Epithelial cell of proximal tubule (primary cell): ENCODE measurements around the gene COQ9. TPM values are rescaled to one million over a fixed set of nuclear protein-coding genes. Genes with fewer than 3 reads are reported as not detected.

Experiments
- DNase-seq: peaks from one replicate; pipeline ENCODE4 v3.0.0-alpha.2; 2011; ENCODE audit warnings: low read depth
- H3K4me3 ChIP-seq: 2 replicates; pipeline ENCODE4 v1.5.1; 2011; ENCODE audit warnings: low read depth, mild to moderate bottlenecking, low read length
- total RNA-seq: library from RNA; depleted of rRNA; stranded (reverse); fragments of >200 nt; gene quantifications from 2 replicates; pipeline ENCODE4 v1.2.3, GENCODE V29; 2015
- TF ChIP-seq, protein P1 (sequence below): conservative IDR thresholded peaks from 2 replicates; pipeline ENCODE4 v1.5.1; 2012; ENCODE audit warnings: low read depth, mild to moderate bottlenecking, low read length

COQ9 gene
- total RNA-seq, 1 donor from 2014 or later, result 40.0 TPM

GRCh38 chr16:57444711-57445110 lies 2.6 kb upstream of the COQ9 start:
- no peak for DNase-seq
- TF ChIP-seq, protein P1, sequence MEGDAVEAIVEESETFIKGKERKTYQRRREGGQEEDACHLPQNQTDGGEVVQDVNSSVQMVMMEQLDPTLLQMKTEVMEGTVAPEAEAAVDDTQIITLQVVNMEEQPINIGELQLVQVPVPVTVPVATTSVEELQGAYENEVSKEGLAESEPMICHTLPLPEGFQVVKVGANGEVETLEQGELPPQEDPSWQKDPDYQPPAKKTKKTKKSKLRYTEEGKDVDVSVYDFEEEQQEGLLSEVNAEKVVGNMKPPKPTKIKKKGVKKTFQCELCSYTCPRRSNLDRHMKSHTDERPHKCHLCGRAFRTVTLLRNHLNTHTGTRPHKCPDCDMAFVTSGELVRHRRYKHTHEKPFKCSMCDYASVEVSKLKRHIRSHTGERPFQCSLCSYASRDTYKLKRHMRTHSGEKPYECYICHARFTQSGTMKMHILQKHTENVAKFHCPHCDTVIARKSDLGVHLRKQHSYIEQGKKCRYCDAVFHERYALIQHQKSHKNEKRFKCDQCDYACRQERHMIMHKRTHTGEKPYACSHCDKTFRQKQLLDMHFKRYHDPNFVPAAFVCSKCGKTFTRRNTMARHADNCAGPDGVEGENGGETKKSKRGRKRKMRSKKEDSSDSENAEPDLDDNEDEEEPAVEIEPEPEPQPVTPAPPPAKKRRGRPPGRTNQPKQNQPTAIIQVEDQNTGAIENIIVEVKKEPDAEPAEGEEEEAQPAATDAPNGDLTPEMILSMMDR, result no peak
- no peak overlapping the region for H3K4me3 ChIP-seq

- no peak for DNase-seq
- TF ChIP-seq, protein P1, result no peak
- no peak overlapping the region for H3K4me3 ChIP-seq
Observed at GRCh38 chr16:57445510-57445909, 1.8 kb upstream of the COQ9 start.

DNA sequence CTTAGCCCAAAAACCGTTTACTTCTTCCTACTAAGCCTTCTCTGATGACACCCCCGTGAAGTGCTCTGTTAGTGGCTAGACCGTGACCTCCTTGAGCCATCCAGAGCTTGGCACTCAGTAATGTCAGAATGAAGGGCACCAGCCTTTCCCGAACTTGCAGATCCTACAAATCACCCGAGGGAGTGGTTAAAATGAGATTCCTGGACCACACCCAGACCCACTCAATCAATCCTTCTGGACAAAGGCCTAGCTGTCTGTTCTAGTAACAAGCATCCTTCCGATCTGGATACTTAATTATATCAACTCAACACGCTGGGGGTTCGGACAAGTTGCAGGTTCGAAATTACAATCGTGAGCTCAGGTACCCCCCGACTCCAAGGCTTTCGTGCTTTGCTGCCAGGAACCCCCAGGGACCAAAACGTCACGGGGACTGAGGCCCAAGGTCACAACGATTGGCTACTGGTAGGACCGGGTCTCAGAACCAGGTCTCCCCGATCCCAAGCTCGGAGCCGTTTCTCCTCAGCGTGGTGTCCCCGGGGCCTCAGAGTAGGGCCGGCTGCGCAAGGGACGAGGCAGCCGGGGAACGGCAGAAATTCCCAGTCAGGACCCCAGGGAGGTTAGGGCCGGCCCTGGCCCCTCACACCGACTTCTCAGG lies 621 bp upstream of the COQ9 start:
- TF ChIP-seq, protein P1, result no peak
- DNase-seq, result no peak

GRCh38 chr16:57452021-57452420 lies 4.7 kb downstream of the COQ9 start:
- H3K4me3 ChIP-seq, result no peak overlapping the region
- TF ChIP-seq, protein P1, result no peak
- no peak for DNase-seq

More for the DNA sequence above, 621 bp upstream of the COQ9 start:
- peak overlapping the region; percentile 99 for H3K4me3 ChIP-seq

GRCh38 chr16:57462209-57462977 lies 15.1 kb downstream of the COQ9 start, which contains the start of gene POLR2C:
Gene POLR2C, plus strand, starts transcription at chr16:57462679. Its CDS starts 46 bp downstream, at chr16:57462725.
- H3K4me3 ChIP-seq, result peak within 1 kb of the TSS; percentile 83
- TF ChIP-seq, protein P1, result peak; percentile 74
- no peak for DNase-seq

- no peak for DNase-seq
- H3K4me3 ChIP-seq, result peak overlapping the region; percentile 83
- TF ChIP-seq, protein P1, result no peak
Observed at GRCh38 chr16:57462978-57463362, 15.7 kb downstream of the COQ9 start.
